Mesenchymal stem cell (in vitro differentiated cells and primary cell): ENCODE measurements around the gene SERTAD2.

Experiments used
- DNase-seq: peaks from one replicate; pipeline ENCODE4 v3.0.0-alpha.2; 2013
- H2AFZ ChIP-seq: one replicate; pipeline ENCODE4 v1.6.1; 2013; ENCODE audit warnings: low read depth, mild to moderate bottlenecking, control low read depth, inconsistent platforms, low read length, moderate library complexity
- H2AK5ac ChIP-seq: 2 replicates; pipeline ENCODE4 v1.6.1; 2013; ENCODE audit warnings: low read length, moderate library complexity, mild to moderate bottlenecking, inconsistent platforms; ENCODE audit not compliant: severe bottlenecking
- H2BK120ac ChIP-seq: one replicate; pipeline ENCODE4 v1.6.1; 2013; ENCODE audit warnings: low read depth, mild to moderate bottlenecking, inconsistent platforms, low read length, moderate library complexity
- H2BK12ac ChIP-seq, 2 experiments: one replicate each; pipeline ENCODE4 v1.6.1; 2013; ENCODE audit warnings: inconsistent platforms in 2 of 2, low read length in 2 of 2, mild to moderate bottlenecking in 2 of 2, moderate library complexity in 2 of 2, control low read depth in 1 of 2
- H2BK15ac ChIP-seq: one replicate; pipeline ENCODE4 v1.6.1; 2013; ENCODE audit warnings: mild to moderate bottlenecking, low read depth, inconsistent platforms; ENCODE audit not compliant: poor library complexity, severe bottlenecking
- H2BK5ac ChIP-seq: 2 replicates; pipeline ENCODE4 v1.6.1; 2013; ENCODE audit warnings: low read depth, mild to moderate bottlenecking, low read length, control low read depth, inconsistent platforms; ENCODE audit not compliant: poor library complexity, severe bottlenecking
- H3K14ac ChIP-seq, 2 experiments: one replicate each; pipeline ENCODE4 v1.6.1; 2013; ENCODE audit warnings: inconsistent platforms in 2 of 2, low read length in 2 of 2, control low read depth in 1 of 2, mild to moderate bottlenecking in 1 of 2, moderate library complexity in 1 of 2
- H3K18ac ChIP-seq, 2 experiments: one replicate each; pipeline ENCODE4 v1.6.1; 2013; ENCODE audit warnings: inconsistent platforms in 2 of 2, low read length in 2 of 2, control low read depth in 1 of 2, low read depth in 1 of 2, mild to moderate bottlenecking in 1 of 2
- H3K23ac ChIP-seq, 2 experiments: one replicate each; pipeline ENCODE4 v1.6.1; 2013; ENCODE audit warnings: inconsistent platforms in 2 of 2, low read length in 2 of 2, mild to moderate bottlenecking in 2 of 2, moderate library complexity in 2 of 2, control low read depth in 1 of 2
- H3K27ac ChIP-seq: 2 replicates; pipeline ENCODE4 v1.5.1; 2013; ENCODE audit warnings: mild to moderate bottlenecking, moderate library complexity, low read length, control low read depth, inconsistent platforms; ENCODE audit not compliant: poor library complexity, severe bottlenecking
- H3K27me3 ChIP-seq, 2 experiments: 2 replicates each; pipeline versions ENCODE4 v1.6.1 to v1.7.0; 2013; ENCODE audit warnings: low read length in 2 of 2, mild to moderate bottlenecking in 2 of 2, moderate library complexity in 2 of 2, control low read depth in 1 of 2, inconsistent platforms in 1 of 2; ENCODE audit not compliant: control insufficient read depth in 1 of 2, insufficient read depth in 1 of 2
- H3K36me3 ChIP-seq, 2 experiments: 2 replicates each; pipeline versions ENCODE4 v1.6.1 to v1.7.0; 2013; ENCODE audit warnings: low read length in 2 of 2, control low read depth in 1 of 2, inconsistent platforms in 1 of 2, low read depth in 1 of 2, mild to moderate bottlenecking in 1 of 2; ENCODE audit not compliant: insufficient read depth in 2 of 2, control insufficient read depth in 1 of 2
- H3K4ac ChIP-seq, 2 experiments: one replicate each; pipeline ENCODE4 v1.6.1; 2013; ENCODE audit warnings: inconsistent platforms in 2 of 2, low read length in 2 of 2, mild to moderate bottlenecking in 2 of 2, moderate library complexity in 2 of 2, control low read depth in 1 of 2, low read depth in 1 of 2
- H3K4me1 ChIP-seq: 2 replicates; pipeline ENCODE4 v1.6.1; 2013; ENCODE audit warnings: low read depth, low read length, control low read depth; ENCODE audit not compliant: control insufficient read depth, insufficient read depth
- H3K4me2 ChIP-seq: 2 replicates; pipeline ENCODE4 v1.6.1; 2013; ENCODE audit warnings: low read length, mild to moderate bottlenecking, inconsistent platforms; ENCODE audit not compliant: poor library complexity, severe bottlenecking
- H3K4me3 ChIP-seq, 2 experiments: 2 replicates each; pipeline versions ENCODE4 v1.5.1 to v1.7.0; 2013; ENCODE audit warnings: low read length in 2 of 2, mild to moderate bottlenecking in 2 of 2, control low read depth in 1 of 2, low read depth in 1 of 2; ENCODE audit not compliant: insufficient read depth in 1 of 2
- H3K79me1 ChIP-seq: replicated peaks from 2 replicates; pipeline ENCODE4 v1.6.1; 2013; ENCODE audit warnings: mild to moderate bottlenecking, control low read depth, low read length, inconsistent platforms; ENCODE audit not compliant: poor library complexity, severe bottlenecking
- H3K9ac ChIP-seq: 2 replicates; pipeline ENCODE4 v1.7.0; 2013; ENCODE audit warnings: mild to moderate bottlenecking, low read length, moderate library complexity
- H3K9me3 ChIP-seq: 2 replicates; pipeline ENCODE4 v1.7.0; 2013; ENCODE audit warnings: mild to moderate bottlenecking, low read length; ENCODE audit not compliant: control insufficient read depth
- H4K8ac ChIP-seq: one replicate; pipeline ENCODE4 v1.6.1; 2013; ENCODE audit warnings: inconsistent platforms, mild to moderate bottlenecking, low read length, moderate library complexity
- H4K91ac ChIP-seq: one replicate; pipeline ENCODE4 v1.6.1; 2013; ENCODE audit warnings: mild to moderate bottlenecking, low read length, inconsistent platforms
- WGBS: methylation state at CpG from one replicate; pipeline ENCODE4 v1.1.7; 2013; ENCODE audit warnings: mixed read lengths; 5-methylcytosine and 5-hydroxymethylcytosine counted together

SERTAD2 gene

GRCh38 chr2:64685430-64685829 lies 31.7 kb upstream of the SERTAD2 start:
- Histone ChIP-seq H3K36me3 (peaks cover 0 to 24% of the 10 kb centered on the region in 2 experiments), H3K27ac (no peak overlapping the region), H3K4ac (no peak overlapping the region), H4K91ac (no peak overlapping the region), H2BK15ac (no peak overlapping the region), H2AK5ac (no peak overlapping the region), H2BK120ac (no peak overlapping the region), H3K4me2 (peak overlapping the region; percentile 10), H3K4me1 (peaks cover 3% of the 10 kb centered on the region), H3K23ac (no peak overlapping the region), H3K4me3 (no peak overlapping the region), H3K9ac (no peak overlapping the region), H3K9me3 (no peaks in the 10 kb centered on the region), H2AFZ (no peak overlapping the region), H3K27me3 (no peaks in the 10 kb centered on the region), H3K14ac (no peak overlapping the region), H2BK12ac (no peak overlapping the region), H3K18ac (no peak overlapping the region), H4K8ac (no peak overlapping the region), H2BK5ac (no peak overlapping the region), H3K79me1 (peaks cover 13% of the 10 kb centered on the region)
- WGBS, result no CpG with 5 or more reads among the region's 1 CpG
- DNase-seq, result peak; percentile 25

GRCh38 chr2:64683771-64684510 lies 30.2 kb upstream of the SERTAD2 start:
- H3K4me1 ChIP-seq, result peaks cover 3% of the 10 kb centered on the region
- H3K18ac ChIP-seq, result no peak overlapping the region
- no peak overlapping the region for H2BK5ac ChIP-seq
- H2BK12ac ChIP-seq, result no peak overlapping the region
- H3K9me3 ChIP-seq, result no peaks in the 10 kb centered on the region
- no peak overlapping the region for H3K4me2 ChIP-seq
- no peak overlapping the region for H3K9ac ChIP-seq
- H3K27ac ChIP-seq, result no peak overlapping the region
- no peak overlapping the region for H4K8ac ChIP-seq
- H2AK5ac ChIP-seq, result no peak overlapping the region
- no peak for DNase-seq
- H3K4me3 ChIP-seq, result no peak overlapping the region
- no peak overlapping the region for H2BK15ac ChIP-seq
- H4K91ac ChIP-seq, result no peak overlapping the region
- 88% methylated on average over 9 of the region's 9 CpGs for WGBS
- no peak overlapping the region for H3K14ac ChIP-seq
- H3K36me3 ChIP-seq, result peaks cover 0 to 24% of the 10 kb centered on the region in 2 experiments
- no peak overlapping the region for H3K23ac ChIP-seq
- peaks cover 13% of the 10 kb centered on the region for H3K79me1 ChIP-seq
- no peak overlapping the region for H2BK120ac ChIP-seq
- H3K4ac ChIP-seq, result no peak overlapping the region
- no peaks in the 10 kb centered on the region for H3K27me3 ChIP-seq
- H2AFZ ChIP-seq, result no peak overlapping the region

GRCh38 chr2:64681479-64681967 lies 27.8 kb upstream of the SERTAD2 start:
- Histone ChIP-seq H4K8ac (no peak overlapping the region), H3K4me2 (no peak overlapping the region), H3K18ac (no peak overlapping the region), H3K9me3 (no peaks in the 10 kb centered on the region), H3K9ac (no peak overlapping the region), H3K79me1 (peaks cover 9% of the 10 kb centered on the region), H2BK120ac (no peak overlapping the region), H3K4ac (no peak overlapping the region), H3K4me3 (no peak overlapping the region), H2BK5ac (no peak overlapping the region), H2AFZ (no peak overlapping the region), H3K14ac (no peak overlapping the region), H3K27me3 (no peaks in the 10 kb centered on the region), H3K27ac (no peak overlapping the region), H2AK5ac (no peak overlapping the region), H3K4me1 (peaks cover 2% of the 10 kb centered on the region), H2BK15ac (no peak overlapping the region), H3K23ac (no peak overlapping the region), H4K91ac (no peak overlapping the region), H2BK12ac (no peak overlapping the region), H3K36me3 (peaks cover 0 to 37% of the 10 kb centered on the region in 2 experiments)
- WGBS, result 94% methylated on average over 2 of the region's 2 CpGs
- DNase-seq, result no peak

GRCh38 chr2:64679673-64680425 lies 26.1 kb upstream of the SERTAD2 start:
- H2BK15ac ChIP-seq, result no peak overlapping the region
- H3K14ac ChIP-seq, result no peak overlapping the region
- no peak overlapping the region for H3K18ac ChIP-seq
- no peak overlapping the region for H3K4me3 ChIP-seq
- peaks cover 8% of the 10 kb centered on the region for H3K79me1 ChIP-seq
- H3K36me3 ChIP-seq, result peaks cover 0 to 35% of the 10 kb centered on the region in 2 experiments
- no peak overlapping the region for H2AFZ ChIP-seq
- H3K27me3 ChIP-seq, result no peaks in the 10 kb centered on the region
- H3K4me2 ChIP-seq, result no peak overlapping the region
- H3K4ac ChIP-seq, result no peak overlapping the region
- no peak overlapping the region for H2BK120ac ChIP-seq
- no peak for DNase-seq
- no peak overlapping the region for H3K27ac ChIP-seq
- no peak overlapping the region for H2BK12ac ChIP-seq
- peaks cover 2% of the 10 kb centered on the region for H3K4me1 ChIP-seq
- no peak overlapping the region for H4K91ac ChIP-seq
- no peak overlapping the region for H3K23ac ChIP-seq
- no peak overlapping the region for H2BK5ac ChIP-seq
- WGBS, result 90% methylated on average over 5 of the region's 6 CpGs
- no peak overlapping the region for H2AK5ac ChIP-seq
- peak overlapping the region; percentile 36 for H3K9ac ChIP-seq
- no peak overlapping the region for H4K8ac ChIP-seq
- no peaks in the 10 kb centered on the region for H3K9me3 ChIP-seq
